ENCODE results near the gene DCAF15.

DCAF15 gene

DNA sequence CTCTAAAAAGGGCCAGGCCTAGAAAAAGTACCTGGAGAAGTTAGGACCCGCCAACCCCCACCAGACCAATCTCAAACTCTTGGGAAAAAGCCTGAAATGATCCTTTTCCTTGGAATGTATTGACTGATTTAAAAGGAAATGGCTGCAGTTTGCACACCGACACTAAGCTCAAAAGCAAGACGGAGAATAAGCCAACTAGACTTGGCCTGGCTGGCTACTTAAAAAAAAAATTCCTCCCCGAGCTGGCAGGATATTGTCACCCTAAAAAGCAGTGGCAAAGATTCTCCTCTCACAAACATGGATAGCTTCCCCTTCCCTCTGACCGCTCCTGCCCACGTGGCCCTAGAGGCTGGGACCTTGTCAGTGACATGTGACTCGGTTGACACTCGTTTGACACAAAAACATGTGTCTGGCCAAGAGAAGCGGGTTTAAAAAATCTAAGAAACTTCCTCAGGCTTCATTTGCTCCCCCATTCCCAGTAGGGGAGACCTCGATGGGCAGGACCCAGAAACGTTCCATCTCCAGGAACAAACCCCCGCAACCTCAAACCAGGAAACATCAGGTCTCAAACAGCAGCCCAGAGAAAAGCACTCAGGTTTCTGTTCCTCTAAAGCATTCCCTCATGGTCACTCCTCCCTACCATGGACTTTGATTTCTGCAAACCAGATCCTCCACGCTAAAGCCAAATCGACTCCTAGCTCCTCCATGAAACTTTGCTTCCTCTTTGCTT lies 52.5 kb downstream of the DCAF15 start:
- peak overlapping the region; percentile 64 for H3K9ac ChIP-seq (ENCODE audit: low read length)
- peak overlapping the region; percentile 48 for H3K27ac ChIP-seq (ENCODE audit: low read length)
- H2AFZ ChIP-seq (ENCODE audit: low read depth, low read length): peak overlapping the region; percentile 5; the same call in 1 of the 2 replicates
- peaks cover 12% of the 10 kb centered on the region for H3K4me1 ChIP-seq (ENCODE audit: low read length)
- peaks cover 6% of the 10 kb centered on the region for H3K36me3 ChIP-seq (replicated peaks; ENCODE audit: low read depth, low read length)
- H3K27me3 ChIP-seq (ENCODE audit: low read depth, low read length): no peaks in the 10 kb centered on the region
- peak overlapping the region; percentile 84 for H3K4me3 ChIP-seq (ENCODE audit: low read length)
- peaks cover 20% of the 10 kb centered on the region for H3K79me2 ChIP-seq (ENCODE audit: low read length)
- no peaks in the 10 kb centered on the region for H4K20me1 ChIP-seq (ENCODE audit: insufficient read depth, low read length)
- H3K9me3 ChIP-seq (ENCODE audit: insufficient read depth, low read length): no peaks in the 10 kb centered on the region
- TF ChIP-seq, protein P1, sequence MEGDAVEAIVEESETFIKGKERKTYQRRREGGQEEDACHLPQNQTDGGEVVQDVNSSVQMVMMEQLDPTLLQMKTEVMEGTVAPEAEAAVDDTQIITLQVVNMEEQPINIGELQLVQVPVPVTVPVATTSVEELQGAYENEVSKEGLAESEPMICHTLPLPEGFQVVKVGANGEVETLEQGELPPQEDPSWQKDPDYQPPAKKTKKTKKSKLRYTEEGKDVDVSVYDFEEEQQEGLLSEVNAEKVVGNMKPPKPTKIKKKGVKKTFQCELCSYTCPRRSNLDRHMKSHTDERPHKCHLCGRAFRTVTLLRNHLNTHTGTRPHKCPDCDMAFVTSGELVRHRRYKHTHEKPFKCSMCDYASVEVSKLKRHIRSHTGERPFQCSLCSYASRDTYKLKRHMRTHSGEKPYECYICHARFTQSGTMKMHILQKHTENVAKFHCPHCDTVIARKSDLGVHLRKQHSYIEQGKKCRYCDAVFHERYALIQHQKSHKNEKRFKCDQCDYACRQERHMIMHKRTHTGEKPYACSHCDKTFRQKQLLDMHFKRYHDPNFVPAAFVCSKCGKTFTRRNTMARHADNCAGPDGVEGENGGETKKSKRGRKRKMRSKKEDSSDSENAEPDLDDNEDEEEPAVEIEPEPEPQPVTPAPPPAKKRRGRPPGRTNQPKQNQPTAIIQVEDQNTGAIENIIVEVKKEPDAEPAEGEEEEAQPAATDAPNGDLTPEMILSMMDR (IDR thresholded peaks at IDR 0.05; ENCODE audit: low read depth, low read length): no peak
- TF ChIP-seq EZH2phosphoT487 (IDR thresholded peaks at IDR 0.05; ENCODE audit: low read depth): no peak
- peak overlapping the region; percentile 80 for H3K4me2 ChIP-seq (ENCODE audit: low read length)

DNA sequence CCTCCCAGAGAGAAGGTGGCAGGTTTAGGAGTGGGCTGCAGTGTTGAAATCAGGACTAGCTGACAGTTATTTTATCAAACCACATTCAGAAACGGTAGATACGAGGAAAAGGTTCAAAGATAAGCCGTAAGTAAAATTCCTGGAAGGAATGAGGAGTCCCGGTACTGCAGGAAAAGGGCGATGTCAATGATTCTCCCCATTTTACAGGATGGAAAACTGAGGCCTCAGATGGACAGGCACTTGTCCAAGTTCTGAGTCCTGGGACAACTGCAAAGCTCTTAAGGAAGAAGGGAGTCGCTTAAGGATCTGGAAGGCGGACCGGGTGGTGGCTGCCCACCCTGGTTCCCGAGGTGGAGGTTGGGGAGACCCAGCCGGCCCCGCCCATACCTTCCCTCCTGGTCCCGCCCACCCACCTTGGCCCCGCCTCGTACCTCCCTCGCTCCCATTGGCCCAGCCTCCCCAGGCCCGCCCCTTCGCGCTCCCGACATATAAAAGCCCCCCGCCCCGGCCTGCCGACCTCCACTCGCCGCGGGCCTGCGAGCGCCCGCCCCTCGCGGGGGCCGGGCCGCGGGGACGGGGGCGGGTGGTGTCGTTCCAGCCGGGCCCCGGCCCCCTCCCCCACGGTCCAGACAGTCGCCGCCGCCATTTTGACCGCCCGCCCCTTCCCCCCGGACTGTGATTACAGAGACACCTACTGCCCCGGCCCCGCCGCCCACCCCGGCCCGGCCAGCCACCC lies 53.2 kb downstream of the DCAF15 start:
- TF ChIP-seq, protein P1 (IDR thresholded peaks at IDR 0.05; ENCODE audit: low read depth, low read length): no peak
- no peak for TF ChIP-seq EZH2phosphoT487 (IDR thresholded peaks at IDR 0.05; ENCODE audit: low read depth)
- Histone ChIP-seq H3K36me3 (replicated peaks; ENCODE audit: low read depth, low read length) (no peaks in the 10 kb centered on the region), H2AFZ (ENCODE audit: low read depth, low read length) (peak overlapping the region; percentile 5; the same call in 1 of the 2 replicates), H3K4me2 (ENCODE audit: low read length) (peak overlapping the region; percentile 80), H3K4me3 (ENCODE audit: low read length) (peak overlapping the region; percentile 84), H3K79me2 (ENCODE audit: low read length) (peaks cover 20% of the 10 kb centered on the region), H3K9ac (ENCODE audit: low read length) (peak overlapping the region; percentile 87), H3K27me3 (ENCODE audit: low read depth, low read length) (no peaks in the 10 kb centered on the region), H3K4me1 (ENCODE audit: low read length) (peaks cover 12% of the 10 kb centered on the region), H4K20me1 (ENCODE audit: insufficient read depth, low read length) (no peaks in the 10 kb centered on the region), H3K9me3 (ENCODE audit: insufficient read depth, low read length) (no peaks in the 10 kb centered on the region), H3K27ac (ENCODE audit: low read length) (peak overlapping the region; percentile 62)

DNA sequence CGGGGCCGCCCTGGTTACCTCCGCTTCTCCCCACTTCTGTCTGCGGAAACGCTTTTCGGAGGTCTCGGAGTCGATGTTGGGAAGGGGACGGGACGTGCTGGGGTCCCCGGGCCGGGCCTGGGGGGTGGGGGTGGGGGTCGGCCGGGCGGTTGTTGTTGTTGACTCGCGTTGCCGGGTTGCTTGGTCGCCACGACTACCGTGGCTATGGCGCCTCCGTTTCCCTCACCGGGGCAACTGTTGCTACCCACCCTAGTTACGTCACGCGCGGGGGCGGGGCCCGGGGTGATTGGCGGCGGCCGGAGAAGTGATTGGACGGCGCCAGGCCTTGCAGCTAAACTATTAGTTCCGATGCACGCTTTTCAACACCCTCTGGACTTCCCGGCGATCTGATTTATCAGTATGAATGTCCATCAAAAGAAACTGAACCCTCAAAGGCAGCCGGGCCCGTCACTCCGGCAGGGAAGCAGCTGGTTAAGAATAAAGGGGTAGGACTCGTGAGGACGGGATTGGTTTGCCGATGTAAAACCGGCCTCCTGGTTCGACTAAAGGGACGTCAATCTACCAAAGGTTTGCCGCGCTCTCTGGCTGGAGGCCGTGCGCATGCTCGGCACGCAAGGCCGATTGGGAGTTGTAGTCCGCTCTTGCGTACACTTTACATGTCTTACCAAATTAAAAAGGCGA lies 53.9 kb downstream of the DCAF15 start, which contains the start of gene RFX1:
TSS of gene RFX1 (minus strand) at position 236 of the 681 bp plus-strand sequence. CDS start 12,477 bp downstream, outside the sequence.
- Histone ChIP-seq H3K4me1 (ENCODE audit: low read length) (peaks cover 12% of the 10 kb centered on the region), H3K4me3 (ENCODE audit: low read length) (peak within 1 kb of the TSS; percentile 84)

More for the DNA sequence above, 53.9 kb downstream of the DCAF15 start, which contains the start of gene RFX1:
- H2AFZ ChIP-seq (ENCODE audit: low read depth, low read length): peak within 1 kb of the TSS; percentile 65
- H3K9me3 ChIP-seq (ENCODE audit: insufficient read depth, low read length): no peaks in the 10 kb centered on the region
- H3K36me3 ChIP-seq (replicated peaks; ENCODE audit: low read depth, low read length): no peaks in the 10 kb centered on the region
- peak within 1 kb of the TSS; percentile 62 for H3K27ac ChIP-seq (ENCODE audit: low read length)
- peak within 1 kb of the TSS; percentile 87 for H3K9ac ChIP-seq (ENCODE audit: low read length)
- peaks cover 15% of the 10 kb centered on the region for H3K79me2 ChIP-seq (ENCODE audit: low read length)
- TF ChIP-seq, protein P1 (IDR thresholded peaks at IDR 0.05; ENCODE audit: low read depth, low read length): no peak
- TF ChIP-seq EZH2phosphoT487 (IDR thresholded peaks at IDR 0.05; ENCODE audit: low read depth): no peak
- no peaks in the 10 kb centered on the region for H4K20me1 ChIP-seq (ENCODE audit: insufficient read depth, low read length)
- H3K27me3 ChIP-seq (ENCODE audit: low read depth, low read length): no peaks in the 10 kb centered on the region
- H3K4me2 ChIP-seq (ENCODE audit: low read length): peak within 1 kb of the TSS; percentile 80

All from OCI-LY3 (cell line).